GM23248 (cell line): Measurements from ENCODE around the gene TRPM3.

Source experiments
- EZH2 ChIP-seq: fragments of 200-600 bp; sonication (generic); IDR thresholded peaks from 2 replicates; pipeline ENCODE4 v1.6.1; 2018; ENCODE audit warnings: antibody characterized with exemption, mild to moderate bottlenecking; ENCODE audit not compliant: insufficient read depth, poor library complexity, severe bottlenecking
- EZH2phosphoT487 ChIP-seq: fragments of 200-600 bp; sonication (generic); IDR thresholded peaks from 2 replicates; pipeline ENCODE4 v1.6.1; 2018; ENCODE audit warnings: antibody characterized with exemption, moderate library complexity, mild to moderate bottlenecking, low read depth; ENCODE audit not compliant: insufficient read depth

GRCh38 chr9:70579686-70580085, 541.7 kb downstream of the TRPM3 start:
- no peak for TF ChIP-seq EZH2phosphoT487
- no peak for TF ChIP-seq EZH2
